ENCODE data around the gene SULT1E1. TPM values are rescaled to one million over a fixed set of nuclear protein-coding genes. Genes with fewer than 3 reads are reported as not detected.

Gene SULT1E1
- total RNA-seq, 1 donor from 2014 or later: not detected

- H3K4me3 ChIP-seq: no peak overlapping the region
- no peak for TF ChIP-seq CTCF (IDR thresholded peaks at IDR 0.05; ENCODE audit: borderline replicate concordance)
- DNase-seq: no peak
- H3K36me3 ChIP-seq: no peaks in the 10 kb centered on the region
- H3K9me3 ChIP-seq (replicated peaks): peaks cover 36% of the 10 kb centered on the region
- H3K27me3 ChIP-seq (ENCODE audit: low read depth): no peaks in the 10 kb centered on the region
- H3K4me1 ChIP-seq: no peaks in the 10 kb centered on the region
- intact Hi-C loops (cut with micrococcal nuclease): no loop called here
- no peak overlapping the region for H3K27ac ChIP-seq (replicated peaks)
Measured at GRCh38 chr4:69823048-69823447, 36.9 kb downstream of the SULT1E1 start.

DNA sequence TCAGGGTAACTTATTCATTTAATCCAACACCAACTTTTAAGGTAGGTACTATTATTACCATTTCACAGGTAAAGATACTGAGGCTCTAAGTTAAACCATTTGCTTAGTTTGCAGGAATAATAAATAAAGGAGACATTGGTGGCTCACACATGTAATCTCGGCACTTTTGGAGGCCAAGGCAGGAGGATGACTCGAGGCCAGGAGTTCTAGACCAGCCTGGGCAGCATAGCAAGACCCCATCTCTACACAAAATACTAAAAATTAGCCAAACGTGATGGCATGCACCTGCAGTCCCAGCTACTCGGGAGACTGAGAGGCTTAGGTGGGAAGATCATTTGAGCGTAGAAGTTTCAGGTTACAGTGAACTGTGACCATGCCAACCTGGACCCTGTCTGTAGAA, 37.7 kb downstream of the SULT1E1 start:
- TF ChIP-seq CTCF (IDR thresholded peaks at IDR 0.05; ENCODE audit: borderline replicate concordance): no peak
- Histone ChIP-seq H3K9me3 (replicated peaks) (peaks cover 36% of the 10 kb centered on the region), H3K27ac (replicated peaks) (no peak overlapping the region), H3K4me1 (no peaks in the 10 kb centered on the region), H3K36me3 (no peaks in the 10 kb centered on the region), H3K4me3 (no peak overlapping the region), H3K27me3 (ENCODE audit: low read depth) (no peaks in the 10 kb centered on the region)
- DNase-seq: no peak
- intact Hi-C loops (cut with micrococcal nuclease): no loop called here

DNA sequence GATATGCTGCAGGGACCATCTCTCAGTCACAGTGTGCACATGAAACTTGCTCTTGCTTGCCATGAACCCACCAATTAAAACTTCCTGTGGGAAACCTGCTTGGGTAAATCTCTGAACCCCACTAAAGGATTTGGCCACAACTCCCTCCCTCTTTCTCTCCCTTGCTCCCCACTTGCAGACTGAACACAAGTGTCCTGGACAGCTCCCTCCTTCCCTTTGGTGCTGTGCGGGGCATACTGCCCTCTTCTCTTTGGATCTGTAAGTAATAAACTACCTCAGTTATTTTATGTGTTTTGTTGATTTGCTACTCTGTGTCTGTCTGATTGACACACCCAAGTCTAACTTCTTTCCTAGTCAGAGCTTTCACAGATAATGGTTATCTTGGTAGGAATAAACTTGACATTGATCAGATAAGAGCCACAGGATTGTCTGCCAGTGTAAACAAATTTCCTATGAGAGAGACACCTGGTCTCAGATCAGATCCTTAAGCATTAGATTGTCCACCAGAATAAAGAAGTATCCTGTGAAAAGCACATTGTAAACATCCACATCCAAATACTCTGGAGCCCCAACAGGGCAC, 41.8 kb downstream of the SULT1E1 start:
- TF ChIP-seq CTCF (IDR thresholded peaks at IDR 0.05; ENCODE audit: borderline replicate concordance): no peak
- intact Hi-C loops (cut with micrococcal nuclease): no loop called here
- peaks cover 8% of the 10 kb centered on the region for H3K9me3 ChIP-seq (replicated peaks)
- H3K27me3 ChIP-seq (ENCODE audit: low read depth): no peaks in the 10 kb centered on the region
- no peaks in the 10 kb centered on the region for H3K36me3 ChIP-seq
- DNase-seq: no peak
- no peaks in the 10 kb centered on the region for H3K4me1 ChIP-seq
- H3K4me3 ChIP-seq: no peak overlapping the region
- H3K27ac ChIP-seq (replicated peaks): no peak overlapping the region

GRCh38 chr4:69816236-69816635, 43.7 kb downstream of the SULT1E1 start:
- no peaks in the 10 kb centered on the region for H3K4me1 ChIP-seq
- no peak overlapping the region for H3K4me3 ChIP-seq
- no peak overlapping the region for H3K27ac ChIP-seq (replicated peaks)
- no peak for TF ChIP-seq CTCF (IDR thresholded peaks at IDR 0.05; ENCODE audit: borderline replicate concordance)
- H3K36me3 ChIP-seq: no peaks in the 10 kb centered on the region
- no peak for DNase-seq
- no peaks in the 10 kb centered on the region for H3K9me3 ChIP-seq (replicated peaks)
- intact Hi-C loops (cut with micrococcal nuclease): no loop called here
- no peaks in the 10 kb centered on the region for H3K27me3 ChIP-seq (ENCODE audit: low read depth)

DNA sequence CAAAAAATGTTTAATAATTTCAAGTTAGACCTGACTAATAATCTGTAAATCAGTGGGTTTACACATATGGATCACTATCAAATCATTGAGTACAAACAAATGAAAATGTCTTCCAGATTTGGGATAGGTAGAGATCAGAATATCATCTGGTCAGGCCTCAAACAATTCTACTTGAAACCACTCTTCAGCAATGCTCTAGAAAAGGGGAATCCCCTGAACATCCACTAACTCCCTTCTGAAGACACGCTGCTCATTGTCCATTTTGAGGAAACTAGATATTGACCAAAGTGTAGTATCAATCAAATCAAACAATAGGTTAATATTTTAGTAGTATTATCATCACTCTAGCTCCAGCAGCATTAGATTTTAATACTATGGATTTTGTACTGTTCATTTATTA, 46.3 kb downstream of the SULT1E1 start:
- H3K36me3 ChIP-seq: no peaks in the 10 kb centered on the region
- no peaks in the 10 kb centered on the region for H3K9me3 ChIP-seq (replicated peaks)
- H3K4me1 ChIP-seq: no peaks in the 10 kb centered on the region
- intact Hi-C loops (cut with micrococcal nuclease): no loop called here
- no peak overlapping the region for H3K4me3 ChIP-seq
- H3K27ac ChIP-seq (replicated peaks): no peak overlapping the region
- TF ChIP-seq CTCF (IDR thresholded peaks at IDR 0.05; ENCODE audit: borderline replicate concordance): no peak
- DNase-seq: no peak
- H3K27me3 ChIP-seq (ENCODE audit: low read depth): no peaks in the 10 kb centered on the region

Measured in left ventricle myocardium inferior (tissue), 1 donor.